ENCODE data around the gene CAPN7. TPM values are rescaled to one million over a fixed set of nuclear protein-coding genes. Genes with fewer than 3 reads are reported as not detected.
"Not testable (repeated sequence)": the region's sequence is repeated elsewhere in the genome, so short reads cannot be mapped to it uniquely, and the experiment has no call there.

The CAPN7 gene
- total RNA-seq, 4 donors from 2014 or later, result 87.8 to 147 (median 116) TPM

DNA sequence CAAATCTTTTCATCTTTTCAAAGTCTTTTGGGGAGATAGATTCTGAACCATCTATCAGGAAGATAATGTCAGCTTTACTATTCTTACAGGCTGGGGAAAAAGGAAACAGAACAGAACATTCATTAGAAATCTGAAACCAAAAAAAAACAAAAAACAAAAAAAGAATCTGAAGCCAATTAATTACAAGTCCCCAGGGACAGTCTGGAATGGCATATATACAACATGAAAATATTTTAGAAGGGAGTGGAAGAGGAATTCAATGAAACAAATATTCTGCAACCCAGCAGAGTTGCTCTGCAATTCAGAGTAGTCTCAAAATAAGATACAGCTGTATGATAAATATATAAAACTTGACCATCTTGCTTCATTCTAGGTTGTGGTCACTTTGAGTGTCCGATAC lies 41.7 kb upstream of the CAPN7 start:
- no peak for TF ChIP-seq POLR2A (IDR thresholded peaks at IDR 0.05)
- TF ChIP-seq, protein P1, sequence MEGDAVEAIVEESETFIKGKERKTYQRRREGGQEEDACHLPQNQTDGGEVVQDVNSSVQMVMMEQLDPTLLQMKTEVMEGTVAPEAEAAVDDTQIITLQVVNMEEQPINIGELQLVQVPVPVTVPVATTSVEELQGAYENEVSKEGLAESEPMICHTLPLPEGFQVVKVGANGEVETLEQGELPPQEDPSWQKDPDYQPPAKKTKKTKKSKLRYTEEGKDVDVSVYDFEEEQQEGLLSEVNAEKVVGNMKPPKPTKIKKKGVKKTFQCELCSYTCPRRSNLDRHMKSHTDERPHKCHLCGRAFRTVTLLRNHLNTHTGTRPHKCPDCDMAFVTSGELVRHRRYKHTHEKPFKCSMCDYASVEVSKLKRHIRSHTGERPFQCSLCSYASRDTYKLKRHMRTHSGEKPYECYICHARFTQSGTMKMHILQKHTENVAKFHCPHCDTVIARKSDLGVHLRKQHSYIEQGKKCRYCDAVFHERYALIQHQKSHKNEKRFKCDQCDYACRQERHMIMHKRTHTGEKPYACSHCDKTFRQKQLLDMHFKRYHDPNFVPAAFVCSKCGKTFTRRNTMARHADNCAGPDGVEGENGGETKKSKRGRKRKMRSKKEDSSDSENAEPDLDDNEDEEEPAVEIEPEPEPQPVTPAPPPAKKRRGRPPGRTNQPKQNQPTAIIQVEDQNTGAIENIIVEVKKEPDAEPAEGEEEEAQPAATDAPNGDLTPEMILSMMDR (IDR thresholded peaks at IDR 0.05), result no peak
- H3K27me3 ChIP-seq, result no peaks in the 10 kb centered on the region
- H3K4me3 ChIP-seq (replicated peaks in 1 of 3), result no peak overlapping the region
- no peaks in the 10 kb centered on the region for H3K4me1 ChIP-seq
- DNase-seq, result no peak
- H3K36me3 ChIP-seq, result no peaks in the 10 kb centered on the region
- intact Hi-C loops (cut with DNase I), result no loop called here
- no peak overlapping the region for H3K27ac ChIP-seq
- WGBS, 2 donors, result 86 to 87% methylated on average over 1 of the region's 1 CpG
- no peaks in the 10 kb centered on the region for H3K9me3 ChIP-seq

DNA sequence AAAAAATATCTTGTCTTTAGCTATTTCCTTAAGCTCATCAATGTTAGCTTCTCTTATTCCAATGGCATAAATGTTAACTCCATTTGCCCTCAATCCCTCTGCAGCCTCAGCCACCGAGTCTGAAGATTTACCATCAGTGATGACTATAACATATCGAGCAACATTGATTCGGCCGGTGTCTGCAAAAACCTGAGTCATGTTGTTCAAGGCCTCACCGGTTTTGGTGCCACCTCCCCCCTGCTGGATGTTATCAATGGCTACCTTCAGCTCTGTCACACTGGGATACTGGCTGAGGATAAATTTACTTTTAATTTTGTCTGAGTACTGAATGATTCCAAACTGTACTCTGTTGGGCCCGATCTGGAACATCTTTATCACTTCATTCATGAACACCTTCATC lies 41.0 kb upstream of the CAPN7 start:
- 92 to 95% methylated on average over 6 of the region's 6 CpGs for WGBS, 2 donors
- no peaks in the 10 kb centered on the region for H3K36me3 ChIP-seq
- H3K27ac ChIP-seq, result no peak overlapping the region
- no peak for TF ChIP-seq POLR2A (IDR thresholded peaks at IDR 0.05)
- TF ChIP-seq, protein P1 (IDR thresholded peaks at IDR 0.05), result no peak
- no peak overlapping the region for H3K4me3 ChIP-seq (replicated peaks in 1 of 3)
- no peaks in the 10 kb centered on the region for H3K9me3 ChIP-seq
- no peaks in the 10 kb centered on the region for H3K27me3 ChIP-seq
- intact Hi-C loops (cut with DNase I), result no loop called here
- no peak for DNase-seq
- no peaks in the 10 kb centered on the region for H3K4me1 ChIP-seq

DNA sequence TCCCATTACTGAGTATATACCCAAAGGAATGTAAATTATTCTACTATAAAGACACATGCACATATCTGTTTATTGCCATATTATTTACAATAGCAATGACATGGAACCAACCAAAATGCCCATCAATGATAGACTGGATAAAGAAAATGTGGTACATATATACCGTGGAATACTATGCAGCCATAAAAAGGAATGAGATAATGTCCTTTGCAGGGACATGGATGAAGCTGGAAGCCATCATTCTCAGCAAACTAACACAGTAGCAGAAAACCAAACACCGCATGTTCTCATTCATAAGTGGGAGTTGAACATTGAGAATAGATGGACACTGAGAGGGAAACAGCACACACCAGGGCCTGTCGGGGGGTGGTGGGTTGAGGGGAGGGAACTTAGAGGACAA lies 39.7 kb upstream of the CAPN7 start:
- H3K27ac ChIP-seq; H3K27me3 ChIP-seq; DNase-seq; H3K36me3 ChIP-seq; H3K4me3 ChIP-seq (replicated peaks in 1 of 3); H3K4me1 ChIP-seq; intact Hi-C loops (cut with DNase I); H3K9me3 ChIP-seq: not testable (repeated sequence)
- 97 to 98% methylated on average over 3 of the region's 3 CpGs for WGBS, 2 donors

DNA sequence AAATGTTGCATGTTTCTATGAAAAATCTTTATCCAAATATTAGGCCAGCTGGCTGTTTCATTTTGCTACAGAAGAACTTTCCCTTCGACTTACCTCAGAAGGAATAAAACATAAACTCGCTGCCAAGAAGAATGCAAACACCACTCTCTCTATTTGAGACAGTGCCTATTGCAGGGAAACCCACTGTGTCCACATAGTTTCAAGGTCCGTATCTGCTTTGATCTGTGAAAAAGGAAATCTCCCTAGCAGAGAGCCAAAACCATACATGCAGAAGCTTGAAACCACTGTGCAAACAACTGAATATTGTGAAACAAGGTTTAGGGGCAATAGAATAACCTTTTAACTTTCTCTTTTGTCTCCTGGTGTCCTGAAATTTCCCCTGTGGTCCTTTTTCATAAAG lies 35.0 kb upstream of the CAPN7 start:
- no peak overlapping the region for H3K27ac ChIP-seq
- DNase-seq, result no peak
- TF ChIP-seq, protein P1 (IDR thresholded peaks at IDR 0.05), result no peak
- no peak for TF ChIP-seq POLR2A (IDR thresholded peaks at IDR 0.05)
- no peaks in the 10 kb centered on the region for H3K9me3 ChIP-seq
- no peak overlapping the region for H3K4me3 ChIP-seq (replicated peaks in 1 of 3)
- no peaks in the 10 kb centered on the region for H3K36me3 ChIP-seq
- H3K4me1 ChIP-seq, result peaks cover 0 to 8% of the 10 kb centered on the region in 2 donors
- no peaks in the 10 kb centered on the region for H3K27me3 ChIP-seq
- intact Hi-C loops (cut with DNase I), result no loop called here
- 25 to 33% methylated on average over 3 of the region's 3 CpGs for WGBS, 2 donors

DNA sequence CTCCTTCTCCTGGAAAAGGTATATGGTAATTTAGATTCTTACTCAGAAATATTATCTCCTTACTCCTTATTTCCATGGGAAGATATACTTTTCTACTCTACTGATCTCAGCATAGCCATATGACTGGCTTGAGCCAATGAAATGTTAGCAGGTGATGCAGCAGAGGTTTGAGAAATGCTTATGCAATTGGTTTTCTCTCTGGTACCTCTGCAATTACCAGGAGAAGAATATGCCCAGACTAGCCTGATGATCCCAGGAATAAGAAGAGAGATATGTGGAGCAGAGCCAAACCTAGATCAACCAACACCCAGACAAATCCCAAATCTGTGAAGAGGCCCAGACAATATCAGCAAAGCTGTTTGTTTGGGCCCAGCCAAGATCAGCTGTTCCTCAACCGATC lies 33.2 kb upstream of the CAPN7 start:
- H3K4me1 ChIP-seq, result peaks cover 0 to 8% of the 10 kb centered on the region in 2 donors

More for the DNA sequence above, 33.2 kb upstream of the CAPN7 start:
- intact Hi-C loops (cut with DNase I), result no loop called here
- TF ChIP-seq, protein P1 (IDR thresholded peaks at IDR 0.05), result no peak
- TF ChIP-seq POLR2A (IDR thresholded peaks at IDR 0.05), result no peak
- Histone ChIP-seq H3K36me3 (no peaks in the 10 kb centered on the region), H3K4me3 (replicated peaks in 1 of 3) (no peak overlapping the region), H3K27ac (no peak overlapping the region), H3K9me3 (no peaks in the 10 kb centered on the region), H3K27me3 (no peaks in the 10 kb centered on the region)
- no peak for DNase-seq
- 100% methylated on average over 1 of the region's 1 CpG for WGBS, 2 donors
